Esophagus muscularis mucosa (tissue), 4 donors: ENCODE results near the gene OR5C1. TPM values are rescaled to one million over a fixed set of nuclear protein-coding genes. Genes with fewer than 3 reads are reported as not detected.

Experiments used
- DNase-seq: peaks from one replicate; pipeline ENCODE4 v3.0.0-alpha.2; 2017; ENCODE audit errors: extremely low spot score
- H3K27ac ChIP-seq, 4 donors: fragments of 200-600 bp; sonication (generic); replicated peaks in 1 of 4; 1 replicate in 3 of 4; 2 replicates in 1 of 4; pipeline ENCODE4 v1.5.1; 2016 to 2019; ENCODE audit warnings: mild to moderate bottlenecking in 1 of 4
- H3K27me3 ChIP-seq, 4 donors: fragments of 200-600 bp; sonication (generic); one replicate each; pipeline versions ENCODE4 v1.5.1 to v1.6.0; 2016 to 2019
- H3K36me3 ChIP-seq, 4 donors: fragments of 200-600 bp; sonication (generic); one replicate each; pipeline ENCODE4 v1.5.1; 2016 to 2019
- H3K4me1 ChIP-seq, 4 donors: fragments of 200-600 bp; sonication (generic); one replicate each; pipeline ENCODE4 v1.5.1; 2016 to 2019
- H3K4me3 ChIP-seq, 4 donors: fragments of 200-600 bp; sonication (generic); 1 replicate in 2 of 4; 2 replicates in 2 of 4; pipeline ENCODE4 v1.5.1; 2016 to 2019; ENCODE audit warnings: mild to moderate bottlenecking in 4 of 4, moderate library complexity in 1 of 4
- H3K9me3 ChIP-seq, 4 donors: fragments of 200-600 bp; sonication (generic); 1 replicate in 3 of 4; 2 replicates in 1 of 4; pipeline ENCODE4 v1.5.1; 2016 to 2019
- CTCF ChIP-seq, 3 experiments: fragments of 200-600 bp in 2 of 3; fragments of 450-650 bp in 1 of 3; sonication (generic) in 2 of 3; IDR thresholded peaks; one replicate each; pipeline ENCODE4 v1.5.1; 2017 to 2019; ENCODE audit warnings: antibody characterized with exemption in 3 of 3, mild to moderate bottlenecking in 2 of 3, moderate library complexity in 1 of 3
- EP300 ChIP-seq: sonication (generic); formaldehyde crosslinking; IDR thresholded peaks from one replicate; pipeline ENCODE4 v1.6.1; 2017; ENCODE audit warnings: antibody characterized with exemption
- POLR2A ChIP-seq: fragments of 450-650 bp; IDR thresholded peaks from one replicate; pipeline ENCODE4 v1.6.1; 2017; ENCODE audit warnings: antibody characterized with exemption, moderate library complexity, mild to moderate bottlenecking, low read depth
- POLR2AphosphoS5 ChIP-seq, 2 donors: sonication (generic); formaldehyde crosslinking; IDR thresholded peaks; one replicate each; pipeline ENCODE4 v1.6.1; 2017; ENCODE audit warnings: antibody characterized with exemption in 2 of 2
- WGBS: methylation state at CpG from one replicate; pipeline ENCODE4 v1.1.5; 2018; 5-methylcytosine and 5-hydroxymethylcytosine counted together
- intact Hi-C: fragments of 100-400 bp; cut with DNase I; formaldehyde crosslinking; loops from one replicate; pipeline ENCODE4 v1.15.1; 2023
- total RNA-seq, 4 donors: library from RNA; depleted of rRNA; stranded (reverse); fragments of >200 nt; gene quantifications; one replicate each; pipeline versions ENCODE4 v1.1.0 to v1.2.1, GENCODE V29; 2016

OR5C1 gene
- total RNA-seq, 4 donors from 2014 or later, result not detected

- TF ChIP-seq POLR2A (no peak), CTCF (IDR thresholded peaks at IDR 0.05) (no peak), POLR2AphosphoS5 (IDR thresholded peaks at IDR 0.05) (peak; percentile 51 to 66), EP300 (no peak)
- intact Hi-C loops, result no loop called here
- no peak overlapping the region for H3K4me3 ChIP-seq
- no peaks in the 10 kb centered on the region for H3K27me3 ChIP-seq
- H3K4me1 ChIP-seq, result peaks cover 8 to 21% (median 20%) of the 10 kb centered on the region in 4 donors
- WGBS, result 87% methylated on average over 10 of the region's 17 CpGs
- H3K36me3 ChIP-seq, result peaks cover 0 to 49% (median 24%) of the 10 kb centered on the region in 4 donors
- no peak for DNase-seq
- H3K27ac ChIP-seq, result peak overlapping the region in 2 of 4 donors; percentile 4 to 45
- no peaks in the 10 kb centered on the region for H3K9me3 ChIP-seq
These were observed 27.6 kb downstream of the OR5C1 start for GRCh38 chr9:122816163-122816867.

DNA sequence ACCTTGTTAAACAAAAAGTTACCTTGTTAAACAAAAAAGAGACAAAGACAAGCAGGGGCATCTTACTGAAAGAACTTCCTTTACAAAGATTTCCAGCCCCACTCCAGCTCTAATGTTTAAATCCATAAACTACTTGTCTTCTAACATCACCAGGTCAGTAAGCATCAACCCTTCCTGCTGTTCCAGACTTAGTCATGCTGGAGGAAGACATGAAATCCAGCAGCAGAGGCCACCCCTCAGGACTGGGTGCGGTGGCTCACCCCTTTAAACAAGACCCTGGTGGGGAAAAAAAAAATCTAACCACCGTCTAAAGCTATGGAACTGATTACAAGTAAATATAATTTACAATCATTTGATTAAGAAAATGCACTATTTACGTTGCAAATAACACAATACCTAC, 30.6 kb downstream of the OR5C1 start:
- Histone ChIP-seq H3K36me3 (peaks cover 11 to 76% (median 44%) of the 10 kb centered on the region in 4 donors), H3K4me1 (peaks cover 12 to 47% (median 28%) of the 10 kb centered on the region in 4 donors), H3K27me3 (no peaks in the 10 kb centered on the region), H3K9me3 (no peaks in the 10 kb centered on the region), H3K27ac (peak overlapping the region; percentile 6 to 44 (median 10)), H3K4me3 (no peak overlapping the region)
- intact Hi-C loops, result no loop called here
- TF ChIP-seq POLR2A (no peak), EP300 (no peak), CTCF (IDR thresholded peaks at IDR 0.05) (no peak), POLR2AphosphoS5 (IDR thresholded peaks at IDR 0.05) (no peak)
- no peak for DNase-seq
- WGBS, result 64% methylated on average over 3 of the region's 3 CpGs

GRCh38 chr9:122819791-122820489, 31.2 kb downstream of the OR5C1 start:
- H3K27me3 ChIP-seq, result no peaks in the 10 kb centered on the region
- peak overlapping the region; percentile 6 to 44 (median 10) for H3K27ac ChIP-seq
- H3K4me1 ChIP-seq, result peaks cover 12 to 53% (median 29%) of the 10 kb centered on the region in 4 donors
- DNase-seq, result no peak
- TF ChIP-seq POLR2AphosphoS5 (IDR thresholded peaks at IDR 0.05) (peak in 1 of 2 donors; percentile 8), CTCF (IDR thresholded peaks at IDR 0.05) (no peak)
- WGBS, result 57% methylated on average over 9 of the region's 9 CpGs
- intact Hi-C loops, result loop anchor here (10.0 kb wide), 2 partner anchors 555 to 725 kb away; partner anchors contain the start of genes MRRF, RBM18 and TTLL11
- peaks cover 11 to 70% (median 45%) of the 10 kb centered on the region in 4 donors for H3K36me3 ChIP-seq
- no peaks in the 10 kb centered on the region for H3K9me3 ChIP-seq
- H3K4me3 ChIP-seq, result no peak overlapping the region

- peaks cover 11 to 70% (median 45%) of the 10 kb centered on the region in 4 donors for H3K36me3 ChIP-seq
- DNase-seq, result no peak
- intact Hi-C loops, result loop anchor here (10.0 kb wide), 2 partner anchors 556 to 726 kb away; partner anchors contain the start of genes MRRF, RBM18 and TTLL11
- H3K4me3 ChIP-seq, result no peak overlapping the region
- no peaks in the 10 kb centered on the region for H3K9me3 ChIP-seq
- peaks cover 12 to 57% (median 32%) of the 10 kb centered on the region in 4 donors for H3K4me1 ChIP-seq
- TF ChIP-seq EP300 (no peak), POLR2A (no peak), CTCF (IDR thresholded peaks at IDR 0.05) (no peak), POLR2AphosphoS5 (IDR thresholded peaks at IDR 0.05) (no peak)
- WGBS, result 94% methylated on average over 11 of the region's 11 CpGs
- H3K27ac ChIP-seq, result peak overlapping the region in 3 of 4 donors; percentile 10 to 44 (median 13)
- no peaks in the 10 kb centered on the region for H3K27me3 ChIP-seq
These were observed 31.7 kb downstream of the OR5C1 start for GRCh38 chr9:122820490-122820845.
